SJSA1 (cell line): ENCODE data around the gene FBRSL1. TPM values are rescaled to one million over a fixed set of nuclear protein-coding genes. Genes with fewer than 3 reads are reported as not detected.
"Not testable (repeated sequence)": the region's sequence is repeated elsewhere in the genome, so short reads cannot be mapped to it uniquely, and the experiment has no call there.

Source experiments
- DNase-seq, 2 experiments: peaks; one replicate each; pipeline ENCODE4 v3.0.0-alpha.2; 2015 to 2020; ENCODE audit warnings: low spot score in 2 of 2, low read depth in 1 of 2
- H3K27ac ChIP-seq: fragments of 250-450 bp; sonication (Bioruptor Pico); 2 replicates; pipeline ENCODE4 v1.5.1; 2020; ENCODE audit warnings: mild to moderate bottlenecking, moderate library complexity
- H3K27me3 ChIP-seq: fragments of 250-450 bp; sonication (Bioruptor Pico); replicated peaks from 2 replicates; pipeline ENCODE4 v1.5.1; 2020; ENCODE audit warnings: mild to moderate bottlenecking, moderate library complexity
- H3K36me3 ChIP-seq: fragments of 250-450 bp; sonication (Bioruptor Pico); 2 replicates; pipeline ENCODE4 v1.5.1; 2020; ENCODE audit warnings: mild to moderate bottlenecking
- H3K4me1 ChIP-seq: fragments of 250-450 bp; sonication (Bioruptor Pico); replicated peaks from 2 replicates; pipeline ENCODE4 v1.6.1; 2021; ENCODE audit warnings: mild to moderate bottlenecking
- H3K4me3 ChIP-seq: fragments of 250-450 bp; sonication (Bioruptor Pico); 2 replicates; pipeline ENCODE4 v1.5.1; 2020; ENCODE audit warnings: mild to moderate bottlenecking
- H3K9me3 ChIP-seq: fragments of 250-450 bp; sonication (Bioruptor Pico); replicated peaks from 2 replicates; pipeline ENCODE4 v1.5.1; 2020; ENCODE audit warnings: mild to moderate bottlenecking
- total RNA-seq: library from RNA; depleted of rRNA; stranded (reverse); fragments of >200 nt; shearing (Covaris generic); gene quantifications from 2 replicates; pipeline ENCODE4 v1.2.3, GENCODE V29; 2014

The FBRSL1 gene
- total RNA-seq, 1 experiment from 2014 or later = 2.8 TPM

DNA sequence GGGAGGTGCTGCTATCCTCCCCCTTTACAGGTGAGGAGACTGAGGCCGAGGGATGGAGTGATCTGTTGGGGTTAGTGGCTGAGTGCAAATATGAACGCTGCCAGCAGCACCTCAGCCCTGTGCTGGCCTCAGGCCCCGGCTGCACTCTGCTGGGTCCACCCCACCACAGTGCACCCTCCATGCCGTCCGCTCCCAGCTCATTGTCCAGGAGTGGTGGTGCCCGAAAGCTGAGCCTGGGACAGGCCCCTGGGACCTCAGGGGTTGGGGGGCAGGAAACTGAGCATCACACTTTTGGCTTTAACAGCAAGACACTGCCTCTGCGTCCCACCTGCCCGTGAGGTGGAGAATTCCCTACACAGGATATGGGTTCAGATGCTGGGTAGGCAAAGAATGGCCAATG lies 31.5 kb upstream of the FBRSL1 start:
- H3K4me3 ChIP-seq = no peak overlapping the region
- no peaks in the 10 kb centered on the region for H3K4me1 ChIP-seq
- no peak overlapping the region for H3K27ac ChIP-seq
- no peaks in the 10 kb centered on the region for H3K27me3 ChIP-seq
- peaks cover 2% of the 10 kb centered on the region; the same call in 1 of the 2 replicates for H3K9me3 ChIP-seq
- no peak for DNase-seq
- no peaks in the 10 kb centered on the region for H3K36me3 ChIP-seq

DNA sequence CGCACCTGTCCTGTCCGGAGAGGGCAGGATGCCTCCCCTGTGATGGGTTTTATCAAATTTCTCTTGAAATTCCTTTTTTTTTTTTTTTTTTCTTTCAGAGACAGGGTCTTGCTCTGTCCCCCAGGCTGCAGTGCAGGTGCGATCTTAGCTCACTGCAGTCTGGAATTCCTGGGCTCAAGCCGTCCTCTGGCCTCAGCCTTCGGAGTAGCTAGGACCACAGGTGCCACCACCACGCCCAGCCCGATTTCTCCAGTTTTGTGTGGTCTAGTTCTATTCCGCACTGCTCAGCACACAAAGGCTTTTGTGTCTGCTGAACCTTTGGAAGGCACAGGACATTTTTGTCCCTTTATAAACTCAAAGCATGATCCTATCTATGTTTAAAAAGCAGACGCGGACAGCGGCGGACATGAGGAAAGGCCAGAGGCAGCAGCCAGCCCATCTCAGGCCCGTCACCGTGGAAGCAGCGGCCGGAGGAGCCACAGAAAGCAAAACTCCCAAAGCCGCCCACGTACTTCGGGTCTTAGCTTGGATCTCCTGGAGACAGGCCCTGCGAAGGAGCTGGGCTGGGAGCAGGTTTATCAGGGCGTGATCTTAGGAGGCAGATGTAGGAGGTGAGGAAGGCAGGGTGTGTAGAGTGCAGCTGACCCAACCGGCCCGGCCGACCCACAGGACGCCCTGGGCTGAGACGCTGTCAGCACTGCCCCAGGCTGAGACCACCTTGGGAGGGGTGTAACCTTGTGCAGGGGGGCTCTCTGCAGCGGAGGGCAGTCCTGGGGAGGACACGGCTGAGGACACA lies 30.9 kb upstream of the FBRSL1 start:
- Histone ChIP-seq H3K4me1 (no peaks in the 10 kb centered on the region), H3K9me3 (peaks cover 2% of the 10 kb centered on the region; the same call in 1 of the 2 replicates), H3K36me3 (no peaks in the 10 kb centered on the region), H3K27ac (no peak overlapping the region), H3K4me3 (no peak overlapping the region), H3K27me3 (no peaks in the 10 kb centered on the region)
- no peak for DNase-seq

DNA sequence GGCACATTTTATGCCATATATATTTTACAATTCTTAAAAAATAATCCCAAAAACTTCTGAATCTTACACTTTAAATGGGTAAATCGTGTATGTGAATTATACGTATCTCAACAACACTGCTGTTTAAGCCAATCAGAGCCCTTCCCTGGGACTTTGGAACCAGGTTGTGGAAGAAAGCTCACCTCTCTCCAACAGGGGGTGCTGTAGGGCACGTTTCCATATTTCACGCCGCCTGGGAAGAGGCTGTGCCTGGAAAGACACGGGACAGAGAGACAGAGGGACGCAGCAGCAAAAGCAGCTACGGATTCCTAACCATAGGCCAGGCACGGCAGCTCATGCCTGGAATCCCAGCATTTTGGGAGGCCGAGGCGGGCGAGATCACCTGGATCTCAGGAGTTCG lies 29.4 kb upstream of the FBRSL1 start:
- H3K27me3 ChIP-seq = no peaks in the 10 kb centered on the region
- no peaks in the 10 kb centered on the region for H3K36me3 ChIP-seq
- H3K27ac ChIP-seq = no peak overlapping the region
- no peak for DNase-seq
- no peak overlapping the region for H3K4me3 ChIP-seq
- H3K4me1 ChIP-seq = no peaks in the 10 kb centered on the region
- peaks cover 2% of the 10 kb centered on the region; the same call in 1 of the 2 replicates for H3K9me3 ChIP-seq

DNA sequence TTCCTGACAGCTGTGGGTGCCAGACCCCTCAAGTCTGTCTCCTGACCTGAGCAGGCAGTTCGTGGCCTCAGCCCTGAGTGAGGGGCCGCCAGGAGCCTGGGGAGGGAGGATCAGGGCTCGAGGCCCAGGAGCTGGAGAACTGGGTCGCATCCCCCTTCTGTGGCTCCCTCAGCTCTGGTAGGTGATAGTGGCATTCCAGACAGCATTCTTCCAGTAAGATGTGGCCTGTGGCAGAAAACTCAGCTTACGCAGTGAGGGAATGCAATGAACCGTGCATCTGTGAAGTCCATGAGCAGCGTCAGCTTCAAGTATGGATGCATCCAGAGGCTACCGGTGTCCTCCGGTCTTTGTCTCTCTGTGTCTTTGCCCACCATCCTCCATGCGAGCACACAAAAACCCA lies 28.4 kb upstream of the FBRSL1 start:
- H3K4me1 ChIP-seq = no peaks in the 10 kb centered on the region
- no peak for DNase-seq
- H3K27me3 ChIP-seq = no peaks in the 10 kb centered on the region
- H3K27ac ChIP-seq = no peak overlapping the region
- peaks cover 2% of the 10 kb centered on the region; the same call in 1 of the 2 replicates for H3K9me3 ChIP-seq
- H3K4me3 ChIP-seq = no peak overlapping the region
- H3K36me3 ChIP-seq = no peaks in the 10 kb centered on the region

DNA sequence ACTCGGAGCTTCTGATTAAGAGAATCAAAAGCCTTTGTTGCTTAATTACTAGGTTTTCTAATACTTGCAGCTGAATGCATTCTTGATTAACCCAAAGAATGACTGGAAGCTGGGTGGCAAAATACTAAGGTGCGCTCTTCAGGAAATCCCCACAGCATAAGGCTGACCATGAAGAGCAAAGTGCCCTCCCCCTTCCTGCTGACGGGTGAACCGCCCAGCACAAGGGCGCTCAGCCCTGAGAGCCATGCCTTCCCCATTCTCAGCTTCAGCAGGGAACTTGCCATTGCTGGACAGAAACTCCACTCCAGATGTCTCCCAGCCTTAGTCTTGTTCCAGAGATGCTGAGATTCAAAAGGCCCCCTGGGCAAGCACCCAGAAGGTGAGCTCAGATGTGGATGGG lies 27.2 kb upstream of the FBRSL1 start:
- no peak for DNase-seq
- Histone ChIP-seq H3K4me1 (no peaks in the 10 kb centered on the region), H3K27ac (no peak overlapping the region), H3K4me3 (no peak overlapping the region), H3K9me3 (0 out of 2 replicates have a peak, but pooled peaks cover 2% of the 10 kb centered on the region), H3K36me3 (no peaks in the 10 kb centered on the region), H3K27me3 (no peaks in the 10 kb centered on the region)

DNA sequence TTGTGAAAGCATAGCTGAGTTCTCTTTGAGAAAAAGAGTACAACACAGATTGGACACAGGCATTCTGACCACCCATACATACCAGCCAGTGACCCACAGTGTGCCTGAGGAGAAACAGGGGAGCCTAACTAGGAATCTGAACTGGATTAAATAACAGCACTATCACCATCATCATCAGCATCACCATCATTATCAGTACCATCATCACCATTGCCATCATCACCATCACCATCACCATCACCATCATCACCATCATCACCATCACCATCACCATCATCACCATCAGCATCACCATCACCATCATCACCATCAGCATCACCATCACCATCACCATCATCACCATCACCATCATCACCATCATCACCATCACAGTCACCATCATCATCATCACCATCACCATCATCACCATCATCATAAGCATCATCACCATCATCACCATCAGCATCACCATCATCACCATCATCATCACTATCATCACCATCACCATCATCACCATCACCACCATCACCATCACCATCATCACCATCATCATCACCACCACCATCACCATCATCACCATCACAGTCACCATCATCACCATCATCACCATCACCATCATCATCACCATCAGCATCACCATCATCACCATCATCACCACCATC lies 26.5 kb upstream of the FBRSL1 start:
- not testable (repeated sequence) for H3K27me3 ChIP-seq, H3K4me3 ChIP-seq, H3K9me3 ChIP-seq, H3K36me3 ChIP-seq, H3K27ac ChIP-seq, H3K4me1 ChIP-seq, DNase-seq

DNA sequence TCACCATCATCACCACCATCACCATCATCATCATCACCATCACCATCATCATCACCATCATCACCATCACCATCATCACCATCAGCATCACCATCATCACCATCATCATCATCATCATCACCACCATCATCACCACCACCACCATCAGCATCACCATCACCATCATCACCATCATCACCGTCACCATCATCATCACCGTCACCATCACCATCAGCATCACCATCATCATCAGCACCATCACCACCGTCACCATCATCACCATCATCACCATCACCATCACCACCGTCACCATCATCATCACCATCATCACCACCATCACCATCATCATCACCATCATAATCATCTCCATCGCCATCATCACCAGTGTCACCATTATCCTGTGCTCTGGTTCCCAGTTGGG lies 25.6 kb upstream of the FBRSL1 start:
- H3K27me3 ChIP-seq, H3K4me3 ChIP-seq, DNase-seq, H3K27ac ChIP-seq, H3K36me3 ChIP-seq, H3K4me1 ChIP-seq, H3K9me3 ChIP-seq: not testable (repeated sequence)

DNA sequence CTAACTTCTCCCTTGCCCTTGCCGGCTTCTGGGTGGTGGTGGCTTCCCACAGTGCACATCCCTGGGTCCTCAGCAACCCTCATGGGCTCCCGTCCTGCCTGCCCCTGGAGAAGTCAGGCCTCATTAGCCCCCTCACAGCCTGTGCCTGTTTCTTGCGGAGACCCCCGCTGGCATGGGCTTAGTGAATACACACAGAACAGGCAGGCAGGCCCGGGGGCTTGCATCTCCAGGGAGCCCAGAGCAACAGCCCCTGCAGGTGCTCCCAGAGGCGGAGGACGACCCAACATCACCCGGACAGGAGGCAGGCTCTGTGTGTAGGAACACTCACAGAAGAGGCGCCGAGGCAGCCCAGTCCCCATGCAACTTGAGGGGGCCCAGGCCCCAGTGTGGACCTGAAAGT lies 25.1 kb upstream of the FBRSL1 start:
- Histone ChIP-seq H3K36me3 (no peaks in the 10 kb centered on the region), H3K4me1 (no peaks in the 10 kb centered on the region), H3K4me3 (no peak overlapping the region), H3K27ac (no peak overlapping the region), H3K9me3 (0 out of 2 replicates have a peak, but pooled peaks cover 2% of the 10 kb centered on the region), H3K27me3 (no peaks in the 10 kb centered on the region)
- DNase-seq = no peak

DNA sequence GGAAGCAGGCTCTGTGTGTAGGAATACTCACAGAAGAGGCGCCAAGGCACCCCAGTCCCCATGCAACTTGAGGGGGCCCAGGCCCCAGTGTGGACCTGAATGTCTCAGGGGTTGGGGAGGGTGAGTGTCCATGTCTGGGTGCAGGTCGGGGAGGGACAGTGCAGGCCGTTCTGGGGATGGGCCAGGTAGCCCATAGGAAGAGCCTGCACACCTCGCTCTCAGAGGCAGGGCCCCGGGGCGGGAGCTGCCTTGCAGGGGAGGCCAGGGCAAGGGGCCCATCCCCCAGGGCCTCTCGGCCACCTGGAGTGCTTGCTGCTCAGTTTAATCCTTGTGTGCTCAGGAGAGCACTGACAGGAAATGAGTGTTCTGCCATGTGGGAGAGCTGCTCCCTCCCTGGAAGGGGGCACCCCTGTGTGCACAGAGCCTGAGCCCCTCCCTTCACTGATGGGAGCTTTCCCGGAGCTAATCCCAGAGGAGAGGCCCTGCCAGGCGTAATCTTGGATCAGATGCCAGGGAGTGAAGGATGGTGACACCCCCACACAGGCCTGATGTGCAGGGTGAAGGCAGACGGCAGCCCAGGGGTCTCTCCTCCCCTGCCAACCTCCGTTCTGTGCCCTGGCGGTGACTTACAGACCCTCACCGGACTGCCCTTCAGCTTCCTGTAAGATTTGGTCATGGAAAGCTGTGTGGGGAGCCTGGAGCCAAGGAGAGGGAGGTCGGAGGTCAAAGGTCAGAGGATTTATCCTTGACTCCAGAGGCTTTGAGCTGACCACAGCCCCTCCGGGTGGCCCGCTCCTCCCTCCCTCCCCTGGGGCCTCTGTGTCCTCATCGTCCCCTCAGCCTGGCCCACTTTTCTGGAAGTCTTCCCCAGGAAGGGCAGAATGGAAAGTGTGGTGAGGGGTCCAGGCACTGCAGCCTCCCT lies 24.4 kb upstream of the FBRSL1 start:
- H3K27me3 ChIP-seq = no peaks in the 10 kb centered on the region
- no peaks in the 10 kb centered on the region for H3K4me1 ChIP-seq
- H3K9me3 ChIP-seq = 0 out of 2 replicates have a peak, but pooled peaks cover 2% of the 10 kb centered on the region
- H3K4me3 ChIP-seq = no peak overlapping the region
- H3K27ac ChIP-seq = no peak overlapping the region
- no peaks in the 10 kb centered on the region for H3K36me3 ChIP-seq
- no peak for DNase-seq

DNA sequence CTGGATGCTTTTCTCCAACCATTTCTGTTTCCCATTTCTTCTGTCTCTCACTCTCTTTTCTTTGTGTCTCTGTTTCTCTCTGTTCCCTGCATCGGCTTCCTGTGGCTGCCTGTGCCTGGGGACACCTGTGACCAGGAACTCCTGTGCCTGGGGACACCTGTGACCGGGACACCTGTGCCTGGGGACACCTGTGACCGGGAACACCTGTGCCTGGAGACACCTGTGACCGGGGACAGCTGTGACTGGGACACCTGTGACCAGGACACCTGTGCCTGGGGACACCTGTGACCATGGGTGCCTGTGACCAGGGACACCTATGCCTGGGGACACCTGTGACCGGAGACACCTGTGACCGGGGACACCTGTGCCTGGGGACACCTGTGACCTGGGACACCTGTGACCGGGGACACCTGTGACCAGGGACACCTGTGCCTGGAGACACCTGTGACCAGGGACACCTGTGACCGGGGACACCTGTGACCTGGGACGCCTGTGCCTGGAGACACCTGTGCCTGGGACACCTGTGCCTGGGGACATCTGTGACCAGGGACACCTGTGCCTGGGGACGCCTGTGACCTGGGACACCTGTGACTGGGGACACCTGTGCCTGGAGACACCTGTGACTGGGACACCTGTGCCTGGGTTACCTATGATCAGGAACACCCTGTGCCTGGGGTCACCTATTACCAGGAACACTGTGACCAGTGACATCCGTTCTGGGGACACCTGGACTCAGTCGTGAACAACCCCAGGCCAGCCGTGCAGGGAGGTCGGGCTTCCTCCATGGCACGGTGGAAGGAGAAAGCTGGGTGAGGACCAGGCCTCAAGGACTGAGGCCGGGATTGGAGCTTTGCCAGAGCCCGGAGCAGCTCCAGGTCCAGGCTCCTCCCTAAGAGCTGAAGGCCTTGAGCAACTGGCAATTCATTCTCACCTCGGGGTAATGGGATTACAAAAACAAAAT lies 23.4 kb upstream of the FBRSL1 start:
- Histone ChIP-seq H3K27me3 (no peaks in the 10 kb centered on the region), H3K9me3 (no peaks in the 10 kb centered on the region), H3K27ac (no peak overlapping the region), H3K36me3 (no peaks in the 10 kb centered on the region), H3K4me3 (no peak overlapping the region), H3K4me1 (no peaks in the 10 kb centered on the region)
- no peak for DNase-seq

DNA sequence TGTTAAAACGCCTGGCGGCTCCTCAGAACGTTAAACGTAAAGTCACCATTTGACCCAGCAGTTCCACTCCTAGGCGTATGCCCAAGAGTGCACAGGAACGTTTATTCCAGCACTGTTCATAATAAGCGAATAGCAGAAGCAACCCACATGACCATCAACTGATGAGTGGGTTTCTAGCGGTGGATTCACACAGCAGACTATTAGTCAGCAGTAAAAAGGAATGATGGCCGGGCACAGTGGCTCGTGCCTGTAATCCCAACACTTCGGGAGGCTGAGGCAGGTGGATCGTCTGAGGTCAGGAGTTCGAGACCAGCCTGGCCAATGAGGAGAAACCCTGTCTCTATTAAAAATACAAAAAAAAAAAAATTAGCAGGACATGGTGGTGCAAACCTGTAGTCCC lies 22.4 kb upstream of the FBRSL1 start:
- Histone ChIP-seq H3K27ac (no peak overlapping the region), H3K36me3 (no peaks in the 10 kb centered on the region), H3K27me3 (no peaks in the 10 kb centered on the region), H3K9me3 (no peaks in the 10 kb centered on the region), H3K4me1 (no peaks in the 10 kb centered on the region), H3K4me3 (no peak overlapping the region)
- DNase-seq = no peak

DNA sequence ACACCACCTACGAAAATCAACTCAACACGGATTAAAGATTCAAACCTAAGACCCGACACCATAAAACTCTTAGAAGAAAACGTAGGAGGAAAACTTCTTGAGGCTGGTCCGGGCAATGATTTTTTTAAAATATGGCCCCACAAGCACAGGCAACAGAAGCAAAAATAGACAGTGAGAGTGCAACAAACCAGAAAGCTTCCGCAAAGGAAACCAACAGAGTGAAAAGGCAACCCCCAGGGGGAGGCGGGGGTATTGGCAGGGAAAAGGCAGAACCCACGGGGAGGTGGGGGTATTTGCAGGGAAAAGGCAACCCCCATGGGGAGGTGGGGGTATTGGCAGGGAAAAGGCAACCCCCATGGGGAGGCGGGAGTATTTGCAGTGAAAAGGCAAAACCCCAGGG lies 20.5 kb upstream of the FBRSL1 start:
- H3K4me1 ChIP-seq = no peaks in the 10 kb centered on the region
- no peaks in the 10 kb centered on the region for H3K36me3 ChIP-seq
- no peaks in the 10 kb centered on the region for H3K9me3 ChIP-seq
- H3K27me3 ChIP-seq = no peaks in the 10 kb centered on the region
- no peak for DNase-seq
- H3K27ac ChIP-seq = no peak overlapping the region
- H3K4me3 ChIP-seq = no peak overlapping the region

DNA sequence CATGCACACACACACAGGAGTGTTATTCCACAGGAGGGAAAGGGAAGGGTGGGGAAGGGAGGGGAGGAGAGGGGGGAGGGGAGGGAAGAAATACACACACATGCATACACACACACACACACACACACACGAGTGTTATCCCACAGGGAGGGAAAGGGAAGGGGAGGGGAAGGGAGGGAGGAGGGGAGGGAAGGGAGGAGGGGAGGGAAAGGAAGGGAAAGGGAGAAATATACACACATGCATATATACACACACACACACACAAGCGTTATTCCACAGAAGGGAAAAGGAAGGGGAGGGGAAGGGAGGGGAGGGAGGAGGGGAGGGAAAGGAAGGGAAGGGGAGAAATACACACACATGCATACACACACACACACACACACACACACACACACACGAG lies 19.6 kb upstream of the FBRSL1 start:
- H3K36me3 ChIP-seq = no peaks in the 10 kb centered on the region
- DNase-seq = no peak
- no peak overlapping the region for H3K4me3 ChIP-seq
- H3K27me3 ChIP-seq = no peaks in the 10 kb centered on the region
- H3K9me3 ChIP-seq = no peaks in the 10 kb centered on the region
- H3K4me1 ChIP-seq = no peaks in the 10 kb centered on the region
- no peak overlapping the region for H3K27ac ChIP-seq
